GM03348 (cell line): ENCODE measurements around the gene PRKCB.

Experiments used
- DNase-seq: peaks from one replicate; pipeline ENCODE4 v3.0.0; 2012; ENCODE audit warnings: low spot score

The PRKCB gene

DNA sequence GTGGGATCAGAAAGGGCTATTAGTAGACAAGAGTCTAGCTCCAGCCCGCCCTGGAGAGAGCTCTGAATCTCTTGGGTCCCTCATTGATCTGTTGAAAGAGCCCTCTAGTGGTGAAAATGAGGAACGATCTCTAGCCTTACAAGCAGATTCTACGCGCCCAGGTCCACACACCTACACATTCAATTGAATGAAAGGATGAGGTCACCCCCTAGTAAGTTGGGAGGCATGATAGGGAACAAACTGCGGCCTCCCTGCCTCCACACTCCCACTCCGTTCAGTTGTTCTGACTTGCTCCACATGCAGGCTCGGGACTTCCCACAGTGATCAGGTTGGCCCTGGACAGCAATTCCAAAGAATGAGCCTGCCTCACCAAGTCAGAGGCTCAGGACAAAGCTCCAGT lies 417.4 kb downstream of the PRKCB start:
- DNase-seq: peak; percentile 60

DNA sequence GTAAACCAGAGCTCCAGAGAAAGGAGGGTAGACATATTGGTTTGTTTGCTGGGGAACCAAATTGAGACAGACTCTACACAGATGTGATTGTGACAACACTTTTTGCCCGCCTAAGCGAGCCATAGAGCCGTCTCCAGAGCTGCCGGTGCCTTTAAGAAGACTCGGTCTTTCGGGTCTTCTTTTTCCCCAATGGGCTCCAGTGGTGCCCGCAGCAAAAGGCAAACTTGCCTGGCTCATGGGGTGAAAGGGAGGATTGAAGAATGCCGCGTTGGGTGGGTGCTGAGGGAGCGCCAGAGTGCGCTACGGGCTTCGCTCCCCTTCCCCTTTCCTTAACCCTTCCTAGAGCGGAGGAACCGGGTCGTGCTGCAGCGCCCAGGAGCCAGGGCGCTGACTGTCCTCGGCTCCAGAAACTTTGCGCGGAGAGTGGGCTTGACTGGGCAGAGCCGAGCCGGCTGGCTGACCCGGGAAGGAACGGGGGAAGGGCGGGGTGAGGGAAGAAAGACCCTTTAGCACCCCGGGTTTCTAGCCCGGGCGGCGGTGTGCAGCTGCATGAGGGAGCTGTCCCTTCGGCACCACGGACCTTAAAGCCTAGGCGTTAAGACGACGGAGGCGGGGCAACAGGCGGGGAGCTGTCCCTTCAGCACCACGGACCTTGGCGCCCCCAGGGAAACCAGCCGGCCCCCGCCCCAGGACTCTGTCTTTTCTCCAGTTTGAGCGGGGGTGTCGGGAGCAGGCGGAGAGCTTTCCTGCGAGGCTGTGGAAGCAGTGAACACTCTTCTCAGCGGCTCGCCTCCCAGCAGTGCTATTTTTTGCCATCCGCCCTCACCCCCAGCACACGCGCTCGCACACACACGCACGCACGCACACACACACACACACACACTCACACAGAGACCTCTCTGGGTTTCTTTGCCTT lies 419.9 kb downstream of the PRKCB start, which contains the start of gene CACNG3:
Gene CACNG3, plus strand, starts transcription at position 880 of the 916 bp plus-strand sequence. CDS start 420 bp downstream, outside the sequence.
- peak; percentile 51 for DNase-seq

DNA sequence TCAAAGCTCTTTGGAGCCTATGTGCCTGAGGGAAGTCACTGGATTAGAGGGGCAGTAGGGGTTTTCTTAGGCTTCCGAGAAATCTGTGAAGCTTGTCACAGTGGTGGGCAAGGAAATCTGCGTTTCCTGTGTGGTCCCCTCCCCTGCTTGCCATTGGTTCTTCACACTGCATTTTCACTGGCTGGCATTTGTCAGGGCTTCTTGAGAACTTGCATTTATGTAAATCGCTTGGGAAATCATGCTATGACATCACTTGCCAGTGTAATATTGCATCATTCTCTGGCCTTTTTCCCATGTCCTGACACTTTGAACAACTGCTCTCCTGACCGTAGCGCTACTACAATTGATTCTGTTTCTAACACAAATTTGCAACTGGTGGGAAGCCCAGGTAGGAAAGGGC lies 422.2 kb downstream of the PRKCB start:
- DNase-seq: no peak

DNA sequence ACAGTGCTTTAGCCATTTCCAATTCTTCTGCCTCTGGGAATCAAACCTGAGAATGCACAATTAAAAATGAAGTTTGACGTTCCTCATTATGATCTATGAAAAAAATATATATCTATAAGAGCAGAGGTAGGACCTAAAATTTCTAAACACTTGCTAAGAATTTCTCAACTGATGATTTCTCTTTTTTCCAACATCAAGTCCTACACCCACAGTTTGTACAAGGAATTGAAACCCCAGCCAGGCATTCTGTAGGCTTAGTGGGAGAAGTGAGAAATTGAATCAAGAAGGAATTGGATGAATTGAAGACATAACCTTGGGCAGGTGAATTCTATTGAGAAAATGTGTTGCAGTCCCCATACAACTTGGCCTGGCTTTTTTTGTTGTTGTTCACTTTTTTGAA lies 423.0 kb downstream of the PRKCB start:
- no peak for DNase-seq

DNA sequence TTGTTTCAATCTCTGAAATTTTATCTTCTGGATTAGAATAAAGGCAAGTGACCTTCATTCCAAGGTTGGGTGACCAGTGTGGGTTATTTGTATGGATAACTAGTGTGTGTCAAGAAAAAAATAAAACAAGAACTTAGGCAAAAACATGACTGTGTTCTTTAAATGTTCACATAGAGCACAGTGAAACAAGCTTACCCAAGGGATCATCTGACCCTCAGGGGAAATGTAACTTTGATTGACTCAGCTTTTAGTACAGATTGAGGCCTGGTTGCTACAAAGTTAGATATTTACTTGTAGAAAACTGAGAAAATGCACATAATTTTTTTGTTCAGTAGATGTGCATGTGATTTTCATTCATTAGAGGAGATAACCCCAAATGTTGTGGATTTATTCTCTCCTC lies 427.0 kb downstream of the PRKCB start:
- no peak for DNase-seq
